Neural progenitor cell (in vitro differentiated cells): ENCODE data around the gene SMYD3.

Source experiments
- EZH2 ChIP-seq: fragments of 200-600 bp; sonication (generic); IDR thresholded peaks from 2 replicates; pipeline ENCODE4 v1.6.1; 2017; ENCODE audit warnings: antibody characterized with exemption, mild to moderate bottlenecking, moderate library complexity
- EZH2phosphoT487 ChIP-seq: fragments of 200-600 bp; sonication (generic); IDR thresholded peaks from 2 replicates; pipeline ENCODE4 v1.6.1; 2017; ENCODE audit warnings: antibody characterized with exemption
- TF ChIP-seq, protein P1 (sequence below): fragments of 200-600 bp; sonication (generic); IDR thresholded peaks from 2 replicates; pipeline ENCODE4 v1.5.1; 2017; ENCODE audit warnings: antibody characterized with exemption, mild to moderate bottlenecking

GRCh38 chr1:245901037-245901436 is 606.0 kb downstream of the SMYD3 start:
- TF ChIP-seq, protein P1, sequence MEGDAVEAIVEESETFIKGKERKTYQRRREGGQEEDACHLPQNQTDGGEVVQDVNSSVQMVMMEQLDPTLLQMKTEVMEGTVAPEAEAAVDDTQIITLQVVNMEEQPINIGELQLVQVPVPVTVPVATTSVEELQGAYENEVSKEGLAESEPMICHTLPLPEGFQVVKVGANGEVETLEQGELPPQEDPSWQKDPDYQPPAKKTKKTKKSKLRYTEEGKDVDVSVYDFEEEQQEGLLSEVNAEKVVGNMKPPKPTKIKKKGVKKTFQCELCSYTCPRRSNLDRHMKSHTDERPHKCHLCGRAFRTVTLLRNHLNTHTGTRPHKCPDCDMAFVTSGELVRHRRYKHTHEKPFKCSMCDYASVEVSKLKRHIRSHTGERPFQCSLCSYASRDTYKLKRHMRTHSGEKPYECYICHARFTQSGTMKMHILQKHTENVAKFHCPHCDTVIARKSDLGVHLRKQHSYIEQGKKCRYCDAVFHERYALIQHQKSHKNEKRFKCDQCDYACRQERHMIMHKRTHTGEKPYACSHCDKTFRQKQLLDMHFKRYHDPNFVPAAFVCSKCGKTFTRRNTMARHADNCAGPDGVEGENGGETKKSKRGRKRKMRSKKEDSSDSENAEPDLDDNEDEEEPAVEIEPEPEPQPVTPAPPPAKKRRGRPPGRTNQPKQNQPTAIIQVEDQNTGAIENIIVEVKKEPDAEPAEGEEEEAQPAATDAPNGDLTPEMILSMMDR: no peak
- TF ChIP-seq EZH2phosphoT487 (no peak), EZH2 (no peak)
